Measurements from ENCODE around the gene SCEL. TPM values are rescaled to one million over a fixed set of nuclear protein-coding genes. Genes with fewer than 3 reads are reported as not detected.

SCEL gene

DNA sequence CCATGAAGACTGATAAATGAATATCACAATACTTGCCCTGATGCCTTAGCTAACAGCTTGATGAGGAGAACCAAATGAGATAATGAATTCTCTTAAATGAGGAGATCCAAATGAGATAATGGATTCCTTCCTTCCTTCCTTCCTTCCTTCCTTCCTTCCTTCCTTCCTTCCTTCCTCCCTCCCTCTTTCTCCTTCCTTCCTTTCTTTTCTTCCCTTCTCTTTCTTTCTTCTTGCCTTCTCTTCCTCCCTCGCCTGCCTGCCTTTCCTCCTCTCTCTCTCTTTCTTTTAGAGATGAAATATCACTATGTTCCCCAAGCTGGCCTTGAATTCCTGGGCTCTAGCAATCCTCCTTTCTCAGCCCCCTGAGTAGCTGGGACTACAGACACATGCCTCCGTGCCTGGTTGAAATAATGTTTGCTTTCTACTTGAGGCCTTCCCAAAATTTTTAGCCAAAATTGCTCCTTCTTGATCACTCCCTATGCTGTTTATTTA, 158.0 kb downstream of the SCEL start:
- WGBS: 77% methylated on average over 2 of the region's 2 CpGs
- no peak overlapping the region for H3K4ac ChIP-seq (ENCODE audit: low read depth in 1 of 2, low read length in 2 of 2)

More for the DNA sequence above, 158.0 kb downstream of the SCEL start:
- no peak overlapping the region for H3K4me3 ChIP-seq (ENCODE audit: insufficient read depth in 1 of 2, low read depth in 1 of 2, low read length in 2 of 2)
- H2BK120ac ChIP-seq (ENCODE audit: low read depth, low read length): no peak overlapping the region
- no peak overlapping the region for H2AFZ ChIP-seq (ENCODE audit: low read depth, low read length)
- no peaks in the 10 kb centered on the region for H3K79me1 ChIP-seq (replicated peaks; ENCODE audit: low read length, poor library complexity, severe bottlenecking)
- no peak overlapping the region for H3K27ac ChIP-seq (ENCODE audit: low read length, poor library complexity, severe bottlenecking)
- no peak overlapping the region for H3K18ac ChIP-seq (ENCODE audit: low read depth in 1 of 2, low read length in 2 of 2)
- no peak overlapping the region for H2AK5ac ChIP-seq (ENCODE audit: low read length, severe bottlenecking)
- no peak overlapping the region for H2BK12ac ChIP-seq (ENCODE audit: low read length in 2 of 2)
- no peak overlapping the region for H4K91ac ChIP-seq (ENCODE audit: low read length)
- no peak overlapping the region for H2BK15ac ChIP-seq (ENCODE audit: low read depth, poor library complexity, severe bottlenecking)
- DNase-seq: no peak
- H3K4me1 ChIP-seq (ENCODE audit: control insufficient read depth, insufficient read depth, low read depth, low read length): peaks cover 10% of the 10 kb centered on the region
- H2BK5ac ChIP-seq (ENCODE audit: low read depth, low read length, poor library complexity, severe bottlenecking): no peak overlapping the region
- no peak overlapping the region for H3K4me2 ChIP-seq (ENCODE audit: low read length, poor library complexity, severe bottlenecking)
- no peak overlapping the region for H3K23ac ChIP-seq (ENCODE audit: low read length in 2 of 2)
- no peak overlapping the region for H3K14ac ChIP-seq (ENCODE audit: low read length in 2 of 2)
- H3K9ac ChIP-seq (ENCODE audit: low read length): no peak overlapping the region
- H3K27me3 ChIP-seq (ENCODE audit: control insufficient read depth in 1 of 2, insufficient read depth in 1 of 2, low read length in 2 of 2): peaks cover 21% of the 10 kb centered on the region in 2 experiments
- no peak overlapping the region for H4K8ac ChIP-seq (ENCODE audit: low read length)
- H3K9me3 ChIP-seq (ENCODE audit: control insufficient read depth, low read length): no peaks in the 10 kb centered on the region
- no peaks in the 10 kb centered on the region for H3K36me3 ChIP-seq (ENCODE audit: control insufficient read depth in 1 of 2, insufficient read depth in 2 of 2, low read depth in 1 of 2, low read length in 2 of 2)

Small RNA genes lying within 50 kb of the gene (small RNA-seq; reads per million reads assigned to genes)
- gene RNY3P7 (ENCODE audit: low read depth) (not detected), gene SPTLC1P5 (ENCODE audit: low read depth) (not detected)

Measured in mesenchymal stem cell (in vitro differentiated cells and primary cell).